H1 (cell line): ENCODE data around the gene MTO1. TPM values are rescaled to one million over a fixed set of nuclear protein-coding genes. Genes with fewer than 3 reads are reported as not detected.

Experiments used
- CTCF ChIA-PET: fragments of 300-600 bp; sonication (Branson Sonifier 250); formaldehyde crosslinking; loops from one replicate; lab custom pipeline; 2021; ENCODE audit not compliant: partially characterized antibody; lab: Charles Lee
- POLR2A ChIA-PET: fragments of 300-600 bp; sonication (Branson Sonifier 250); formaldehyde crosslinking; loops from one replicate; lab custom pipeline; 2021; ENCODE audit warnings: inconsistent platforms; ENCODE audit not compliant: partially characterized antibody; lab: Charles Lee
- DNase-seq, 2 experiments: peaks; one replicate each; pipeline versions ENCODE4 v3.0.0 to v3.0.0-alpha.2; 2010 to 2022; ENCODE audit warnings: low spot score in 2 of 2, low read depth in 1 of 2, mixed read lengths in 1 of 2
- FAIRE-seq: peaks from 2 replicates; lab custom pipeline; 2011; peaks lifted over from hg19 to GRCh38; lab: Jason Lieb, UNC
- H2AFZ ChIP-seq: 2 replicates; pipeline ENCODE4 v1.8.1; 2012; ENCODE audit warnings: low read length, inconsistent platforms
- H2AK5ac ChIP-seq: 2 replicates; pipeline ENCODE4 v1.6.1; 2013; ENCODE audit warnings: low read depth, low read length
- H2BK120ac ChIP-seq: replicated peaks from 2 replicates; pipeline ENCODE3; 2013; ENCODE audit warnings: low read depth, low read length, inconsistent platforms
- H2BK12ac ChIP-seq: 2 replicates; pipeline ENCODE4 v1.6.1; 2013; ENCODE audit warnings: low read depth, low read length
- H2BK15ac ChIP-seq: 2 replicates; pipeline ENCODE4 v1.6.1; 2013; ENCODE audit warnings: low read length
- H2BK20ac ChIP-seq: 2 replicates; pipeline ENCODE4 v1.6.1; 2013; ENCODE audit warnings: low read length
- H2BK5ac ChIP-seq: 2 replicates; pipeline ENCODE4 v1.6.1; 2013; ENCODE audit warnings: low read depth, low read length
- H3K14ac ChIP-seq: 2 replicates; pipeline ENCODE4 v1.6.1; 2013; ENCODE audit warnings: inconsistent platforms; ENCODE audit not compliant: insufficient read length
- H3K18ac ChIP-seq: 2 replicates; pipeline ENCODE4 v1.6.1; 2013; ENCODE audit warnings: low read length; ENCODE audit errors: extremely low read depth
- H3K23ac ChIP-seq: 2 replicates; pipeline ENCODE4 v1.6.1; 2013; ENCODE audit warnings: inconsistent platforms; ENCODE audit not compliant: insufficient read length
- H3K23me2 ChIP-seq: 2 replicates; pipeline ENCODE4 v1.6.1; 2013; ENCODE audit warnings: low read depth, low read length
- H3K27ac ChIP-seq: 2 replicates; pipeline ENCODE4 v1.6.1; 2011; ENCODE audit warnings: low read depth, low read length, inconsistent platforms
- H3K27me3 ChIP-seq, 4 experiments: replicated peaks in 1 of 4; 1 replicate in 1 of 4; 2 replicates in 3 of 4; pipeline versions ENCODE4 v1.6.1 to v1.8.1; 2011 to 2013; ENCODE audit warnings: low read length in 3 of 4, mild to moderate bottlenecking in 3 of 4, inconsistent platforms in 2 of 4, mixed read lengths in 2 of 4, moderate library complexity in 1 of 4; ENCODE audit not compliant: control insufficient read depth in 3 of 4, insufficient read depth in 3 of 4; ENCODE audit errors: extremely low read depth in 1 of 4
- H3K36me3 ChIP-seq, 4 experiments: 2 replicates each; pipeline versions ENCODE4 v1.6.1 to v1.8.1; 2011 to 2013; ENCODE audit warnings: mild to moderate bottlenecking in 4 of 4, low read length in 3 of 4, moderate library complexity in 2 of 4, control low read depth in 1 of 4, inconsistent platforms in 1 of 4; ENCODE audit not compliant: insufficient read depth in 4 of 4, control insufficient read depth in 2 of 4
- H3K4ac ChIP-seq: replicated peaks from 2 replicates; pipeline ENCODE3; 2013; ENCODE audit warnings: low read length, low read depth, mixed read lengths, inconsistent platforms; ENCODE audit not compliant: insufficient read length
- H3K4me1 ChIP-seq, 4 experiments: replicated peaks in 1 of 4; 1 replicate in 1 of 4; 2 replicates in 3 of 4; pipeline versions ENCODE4 v1.6.1 to v1.8.1; 2011 to 2013; ENCODE audit warnings: low read length in 3 of 4, inconsistent platforms in 2 of 4, mixed read lengths in 1 of 4; ENCODE audit not compliant: insufficient read depth in 4 of 4, control insufficient read depth in 3 of 4
- H3K4me2 ChIP-seq, 2 experiments: 2 replicates each; pipeline versions ENCODE4 v1.6.1 to v1.8.1; 2011 to 2013; ENCODE audit warnings: low read depth in 2 of 2, low read length in 2 of 2, control low read depth in 1 of 2, inconsistent platforms in 1 of 2, mild to moderate bottlenecking in 1 of 2; ENCODE audit not compliant: insufficient read depth in 1 of 2
- H3K4me3 ChIP-seq, 4 experiments: fragments of 200-600, 300-600 bp in 1 of 4; sonication (generic), shearing (Covaris generic), sonication (Bioruptor Twin) in 1 of 4; 2 replicates each; pipeline versions ENCODE4 v1.5.1 to v1.8.1; 2011 to 2016; ENCODE audit warnings: low read length in 4 of 4, low read depth in 3 of 4, control low read depth in 2 of 4, inconsistent platforms in 2 of 4, mild to moderate bottlenecking in 2 of 4, mixed read lengths in 1 of 4, moderate library complexity in 1 of 4; ENCODE audit not compliant: insufficient read depth in 2 of 4; ENCODE audit errors: extremely low read depth in 1 of 4
- H3K56ac ChIP-seq: replicated peaks from 2 replicates; pipeline ENCODE3; 2013; ENCODE audit warnings: low read depth, mild to moderate bottlenecking, mixed read lengths, low read length, inconsistent platforms; ENCODE audit not compliant: insufficient read length
- H3K79me1 ChIP-seq: 2 replicates; pipeline ENCODE4 v1.6.1; 2013; ENCODE audit warnings: low read depth, low read length, control low read depth
- H3K79me2 ChIP-seq, 2 experiments: 2 replicates each; pipeline versions ENCODE4 v1.6.1 to v1.8.1; 2012 to 2013; ENCODE audit warnings: low read length in 2 of 2, mild to moderate bottlenecking in 2 of 2, inconsistent platforms in 1 of 2; ENCODE audit not compliant: insufficient read depth in 2 of 2, control insufficient read depth in 1 of 2
- H3K9ac ChIP-seq, 4 experiments: replicated peaks in 1 of 4; 1 replicate in 1 of 4; 2 replicates in 3 of 4; pipeline versions ENCODE4 v1.6.1 to v1.8.1; 2011 to 2013; ENCODE audit warnings: low read depth in 3 of 4, low read length in 3 of 4, control low read depth in 2 of 4, mild to moderate bottlenecking in 2 of 4, moderate library complexity in 2 of 4, inconsistent platforms in 1 of 4; ENCODE audit errors: extremely low read depth in 1 of 4
- H3K9me3 ChIP-seq, 2 experiments: 2 replicates each; pipeline versions ENCODE4 v1.6.1 to v1.8.1; 2012 to 2013; ENCODE audit warnings: mild to moderate bottlenecking in 2 of 2, moderate library complexity in 2 of 2, control low read depth in 1 of 2, inconsistent platforms in 1 of 2, low read depth in 1 of 2, low read length in 1 of 2, mixed read lengths in 1 of 2; ENCODE audit not compliant: insufficient read depth in 2 of 2
- H4K20me1 ChIP-seq, 2 experiments: replicated peaks in 1 of 2; 2 replicates each; pipeline versions ENCODE3 to v1.8.1; 2011 to 2013; ENCODE audit warnings: inconsistent platforms in 2 of 2, low read length in 2 of 2, mild to moderate bottlenecking in 1 of 2; ENCODE audit not compliant: insufficient read depth in 2 of 2, control insufficient read depth in 1 of 2
- H4K5ac ChIP-seq: 2 replicates; pipeline ENCODE4 v1.6.1; 2013; ENCODE audit warnings: low read length, low read depth, mixed read lengths, inconsistent platforms; ENCODE audit not compliant: insufficient read length
- H4K8ac ChIP-seq: 2 replicates; pipeline ENCODE4 v1.8.0; 2013; ENCODE audit warnings: mild to moderate bottlenecking, moderate library complexity, low read length, inconsistent platforms; ENCODE audit not compliant: insufficient read depth; ENCODE audit errors: extremely low read depth
- H4K91ac ChIP-seq: replicated peaks from 2 replicates; pipeline ENCODE3; 2013; ENCODE audit warnings: low read length, mixed read lengths, inconsistent platforms; ENCODE audit not compliant: insufficient read length
- ASH2L ChIP-seq: fragments of 200-600, 300-600 bp; sonication (generic); IDR thresholded peaks from one replicate; pipeline ENCODE4 v1.7.1; 2017; ENCODE audit warnings: low read length
- ATF2 ChIP-seq: IDR thresholded peaks from 2 replicates; pipeline ENCODE4 v1.6.1; 2012; ENCODE audit warnings: low read length, inconsistent platforms
- CBX5 ChIP-seq: fragments of 300-800, 300-1000 bp; sonication (generic); IDR thresholded peaks from 2 replicates; pipeline ENCODE4 v1.7.1; 2016; ENCODE audit warnings: antibody characterized with exemption, low read length, low read depth
- CREB1 ChIP-seq: IDR thresholded peaks from 2 replicates; pipeline ENCODE4 v1.6.1; 2012; ENCODE audit warnings: inconsistent platforms
- EP300 ChIP-seq, 2 experiments: IDR thresholded peaks; 1 replicate in 1 of 2; 2 replicates in 1 of 2; pipeline ENCODE4 v1.6.1; 2011 to 2012; ENCODE audit warnings: low read depth in 2 of 2, low read length in 2 of 2, mild to moderate bottlenecking in 2 of 2, borderline replicate concordance in 1 of 2, inconsistent platforms in 1 of 2, moderate library complexity in 1 of 2
- RFX5 ChIP-seq: IDR thresholded peaks from 2 replicates; pipeline ENCODE4 v1.6.1; 2011; ENCODE audit warnings: low read depth, low read length, improper control_type of control experiment, borderline replicate concordance
- RNF2 ChIP-seq: fragments of 200-900, 300-1000 bp; sonication (generic); IDR thresholded peaks from 2 replicates; pipeline ENCODE4 v1.7.1; 2016; ENCODE audit warnings: borderline replicate concordance, low read depth, mild to moderate bottlenecking, antibody characterized with exemption, low read length; ENCODE audit not compliant: poor library complexity, severe bottlenecking; ENCODE audit errors: missing control alignments
- SP4 ChIP-seq: IDR thresholded peaks from 2 replicates; pipeline ENCODE4 v1.6.1; 2012; ENCODE audit warnings: low read length, inconsistent platforms
- SRF ChIP-seq: IDR thresholded peaks from 2 replicates; pipeline ENCODE4 v1.6.1; 2011; ENCODE audit warnings: mild to moderate bottlenecking, low read depth, low read length, moderate library complexity
- TAF1 ChIP-seq: IDR thresholded peaks from 2 replicates; pipeline ENCODE4 v1.6.1; 2011; ENCODE audit warnings: mild to moderate bottlenecking, low read depth, low read length
- USF2 ChIP-seq: IDR thresholded peaks from 2 replicates; pipeline ENCODE4 v1.6.1; 2011; ENCODE audit warnings: low read length, improper control_type of control experiment
- WGBS, 2 experiments: shearing (Covaris generic) in 1 of 2; methylation state at CpG; one replicate each; pipeline versions ENCODE4 v1.1.6 to v1.1.7; 2013 to 2015; ENCODE audit warnings: low lambda C conversion rate in 2 of 2, mixed read lengths in 2 of 2, inconsistent platforms in 1 of 2, low coverage in 1 of 2, missing lambda C conversion rate in 1 of 2; ENCODE audit not compliant: insufficient replicate concordance in 2 of 2, insufficient coverage in 1 of 2, insufficient read length in 1 of 2; ENCODE audit errors: extremely low coverage in 1 of 2, missing lambda C conversion rate in 1 of 2; 5-methylcytosine and 5-hydroxymethylcytosine counted together
- polyA plus RNA-seq, 7 experiments: library from polyadenylated mRNA; depleted of rRNA in 3 of 7; stranded (reverse) in 5 of 7; unstranded in 2 of 7; fragments of >200 nt in 5 of 7; fragments of 200-250 nt in 2 of 7; gene quantifications; 1 replicate in 5 of 7; 2 replicates in 1 of 7; 4 replicates in 1 of 7; pipeline versions ENCODE4 v1.2.1 to v1.2.3, GENCODE V29; 2011 to 2013; ENCODE audit warnings: missing spikeins in 2 of 7, mixed read lengths in 2 of 7
- total RNA-seq: library from RNA; stranded (reverse); fragmentation: NEBNext Ultra II Directional; extraction: Animal tissue kit (Norgen Biotek cat#: 25700); gene quantifications from 2 replicates; pipeline ENCODE4 v1.2.1, GENCODE V29; 2021

Gene MTO1
- total and polyA plus RNA-seq, 2 of the 8 experiments (the other 6 are each of a cell fraction or from before 2014, with no cell fraction given): 20.9 to 31.6 TPM

DNA sequence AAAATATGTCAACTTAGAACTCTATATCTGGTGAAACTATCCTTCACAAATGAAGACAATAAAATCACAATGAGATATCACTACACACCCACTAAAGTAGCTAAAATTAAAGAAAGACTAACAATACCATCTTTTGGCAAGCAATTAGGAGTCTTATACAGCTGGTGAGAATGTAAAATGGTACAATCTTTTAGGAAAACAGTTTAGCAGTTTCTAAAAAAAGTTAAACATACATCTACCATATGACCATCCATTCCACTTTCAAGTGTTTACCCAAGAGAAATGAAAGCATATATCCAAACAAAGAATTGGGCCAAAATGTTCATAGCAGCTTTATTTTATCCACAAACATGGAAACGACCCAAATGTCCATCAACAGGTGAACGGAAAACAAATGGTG lies 73.1 kb downstream of the MTO1 start:
- Histone ChIP-seq H4K20me1 (no peaks in the 10 kb centered on the region), H4K8ac (no peak overlapping the region), H2BK5ac (no peak overlapping the region), H3K14ac (no peak overlapping the region), H3K36me3 (no peaks in the 10 kb centered on the region), H3K27me3 (no peaks in the 10 kb centered on the region), H4K91ac (no peak overlapping the region), H3K4me2 (no peak overlapping the region), H3K9me3 (no peaks in the 10 kb centered on the region), H3K27ac (no peak overlapping the region), H4K5ac (no peak overlapping the region), H3K4me3 (no peak overlapping the region), H2BK120ac (no peak overlapping the region), H3K56ac (no peak overlapping the region), H3K23me2 (no peaks in the 10 kb centered on the region), H3K9ac (no peak overlapping the region), H3K18ac (no peak overlapping the region), H2BK12ac (no peak overlapping the region), H3K23ac (no peak overlapping the region), H3K79me1 (no peaks in the 10 kb centered on the region), H2AK5ac (no peak overlapping the region), H2BK20ac (no peak overlapping the region), H3K79me2 (no peaks in the 10 kb centered on the region), H2AFZ (no peak overlapping the region), H2BK15ac (no peak overlapping the region), H3K4me1 (no peaks in the 10 kb centered on the region), H3K4ac (no peak overlapping the region)
- ChIA-PET POLR2A (interaction anchor here (1.2 to 27.5 kb wide), 3 partner anchors 18 to 44 kb away, joined by 4 to 1482 read pairs (median 18); no protein-coding TSS in a partner anchor), CTCF (interaction anchor here (0.9 to 1.2 kb wide), 3 partner anchors 24 to 1677 kb away, joined by 3 to 4 read pairs (median 3); no protein-coding TSS in a partner anchor)
- DNase-seq (no peak), FAIRE-seq (no peak)
- 100% methylated on average over 2 of the region's 2 CpGs; no CpG with 5 or more reads in 1 of the 2 experiments for WGBS, 2 experiments
- TF ChIP-seq RFX5 (no peak), USF2 (no peak), CREB1 (no peak), SRF (no peak), CBX5 (no peak), RNF2 (no peak), EP300 (IDR thresholded peaks at IDR 0.05; ENCODE audit: borderline replicate concordance in 1 of 2, low read depth in 2 of 2, low read length in 2 of 2) (no peak), ASH2L (no peak), ATF2 (no peak), TAF1 (no peak), SP4 (no peak)
